Measurements from ENCODE around the gene AMBRA1.
A peak's percentile ranks its signal among the peaks of the same experiment; 100 is the strongest.

Gene AMBRA1

DNA sequence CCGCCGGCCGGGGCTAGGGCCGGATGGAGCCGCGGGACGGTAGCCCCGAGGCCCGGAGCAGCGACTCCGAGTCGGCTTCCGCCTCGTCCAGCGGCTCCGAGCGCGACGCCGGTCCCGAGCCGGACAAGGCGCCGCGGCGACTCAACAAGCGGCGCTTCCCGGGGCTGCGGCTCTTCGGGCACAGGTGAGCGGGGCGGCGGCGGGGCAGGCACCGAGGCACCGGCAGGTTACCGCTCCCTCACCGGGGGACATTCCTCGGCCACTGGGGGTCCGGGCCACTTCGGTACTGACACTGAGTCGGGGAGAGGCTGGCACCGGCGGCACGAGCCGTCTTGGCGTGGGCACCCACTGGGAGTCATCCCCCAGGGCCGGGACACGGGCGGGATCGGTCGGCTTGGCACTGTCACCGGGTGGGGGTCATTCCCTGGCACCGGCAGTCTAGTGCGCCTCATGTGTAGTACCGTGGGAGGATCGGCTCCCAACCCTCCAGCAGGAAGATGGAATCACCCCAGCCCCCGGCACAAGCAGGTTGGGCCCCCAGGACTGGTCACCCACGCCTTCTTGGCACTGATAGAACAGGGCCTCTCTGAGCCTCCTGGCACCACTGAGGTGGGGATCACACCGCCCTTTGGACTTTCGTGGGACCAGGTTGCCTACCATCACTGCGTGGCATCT, 246.0 kb downstream of the AMBRA1 start:
- Mint-ChIP-seq H3K4me1 (peaks cover 39% of the 10 kb centered on the region), H3K27me3 (no peaks in the 10 kb centered on the region), H3K27ac (peak overlapping the region; percentile 58), H3K4me3 (peak overlapping the region; percentile 81), H3K36me3 (no peaks in the 10 kb centered on the region), H3K9me3 (no peaks in the 10 kb centered on the region)
- DNase-seq (ENCODE audit: low spot score in 2 of 2) (no peak), ATAC-seq (ENCODE audit: low read depth) (no peak)

DNA sequence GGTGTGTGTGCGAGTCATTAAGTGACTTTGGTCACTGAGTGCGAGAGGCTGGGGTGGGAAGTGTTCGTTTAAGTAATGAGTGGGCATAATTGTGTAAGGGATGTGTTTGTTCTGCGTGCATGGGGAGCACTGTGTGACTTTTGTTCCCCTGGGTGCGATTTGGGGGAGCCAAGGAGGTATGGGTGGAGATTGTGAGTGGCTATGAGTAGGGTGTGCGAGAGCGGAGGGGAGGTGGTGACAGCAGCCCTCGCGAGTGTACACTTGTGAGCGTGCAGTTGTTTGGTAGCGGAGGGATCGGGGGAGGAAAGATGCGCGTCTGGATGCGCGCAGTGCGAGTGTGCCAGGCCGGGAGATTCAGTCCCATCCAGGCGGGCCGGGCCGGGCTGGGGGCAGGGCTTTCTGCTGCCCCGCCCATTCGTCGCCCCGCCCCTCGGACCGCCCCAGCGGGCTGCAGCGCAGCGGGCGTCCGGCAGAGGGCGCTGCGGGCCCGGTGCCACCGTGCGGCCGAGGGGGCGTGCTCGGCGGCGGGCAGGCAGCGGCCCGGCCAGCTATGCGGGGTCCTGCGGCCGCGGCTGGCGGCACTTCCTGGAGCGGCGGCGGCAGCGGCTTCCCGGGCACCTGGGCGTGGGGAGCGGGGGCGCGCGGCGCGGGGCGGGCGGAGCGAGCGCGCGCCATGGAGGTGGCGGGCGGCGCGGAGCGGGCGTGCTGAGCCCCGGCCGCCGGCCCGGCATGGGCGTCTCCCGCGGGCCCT, 246.8 kb downstream of the AMBRA1 start, which contains the start of gene DGKZ:
Gene DGKZ (plus strand): TSS at position 578 of the 751 bp plus-strand sequence. CDS start 197 bp downstream, outside the sequence.
- ATAC-seq (ENCODE audit: low read depth) (peak; percentile 88), DNase-seq (ENCODE audit: low spot score in 2 of 2) (peak; percentile 96 to 99)

More for the DNA sequence above, 246.8 kb downstream of the AMBRA1 start, which contains the start of gene DGKZ:
- Mint-ChIP-seq H3K4me3 (peak within 1 kb of the TSS; percentile 88), H3K4me1 (peaks cover 35% of the 10 kb centered on the region), H3K36me3 (no peaks in the 10 kb centered on the region), H3K27ac (peak within 1 kb of the TSS; percentile 58), H3K27me3 (no peaks in the 10 kb centered on the region), H3K9me3 (no peaks in the 10 kb centered on the region)
